Occipital lobe (tissue), 2 donors: ENCODE data around the gene AMACR. TPM values are rescaled to one million over a fixed set of nuclear protein-coding genes. Genes with fewer than 3 reads are reported as not detected.
A peak's percentile ranks its signal among the peaks of the same experiment; 100 is the strongest.

Experiments used
- DNase-seq: peaks from one replicate; lab custom pipeline; 2025; lab: John Stamatoyannopoulos, UW
- total RNA-seq: library from RNA; depleted of rRNA; stranded (reverse); fragments of >200 nt; gene quantifications from one replicate; pipeline ENCODE4 v1.2.3, GENCODE V29; 2014

Gene AMACR
- total RNA-seq, 1 donor from 2014 or later = 10.6 TPM

DNA sequence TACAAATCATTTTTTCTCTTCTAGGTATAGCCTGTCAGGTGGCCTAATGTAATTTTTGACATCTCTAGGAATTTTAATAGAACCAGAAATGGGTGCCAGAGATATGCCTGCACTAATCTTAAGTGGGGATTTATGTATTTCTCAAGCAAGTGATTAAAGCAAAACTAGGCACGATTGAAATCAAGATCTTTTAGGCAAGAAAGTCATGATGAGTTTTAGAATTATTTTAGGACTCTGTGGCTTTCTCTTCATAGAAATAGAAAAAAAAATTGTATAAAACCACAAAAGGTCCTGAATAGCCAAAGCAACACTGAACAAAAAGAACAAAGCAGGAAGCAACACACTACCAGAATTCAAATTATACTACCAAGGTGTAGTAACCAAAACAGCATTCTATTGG is 952 bp upstream of the AMACR start:
- no peak for DNase-seq

DNA sequence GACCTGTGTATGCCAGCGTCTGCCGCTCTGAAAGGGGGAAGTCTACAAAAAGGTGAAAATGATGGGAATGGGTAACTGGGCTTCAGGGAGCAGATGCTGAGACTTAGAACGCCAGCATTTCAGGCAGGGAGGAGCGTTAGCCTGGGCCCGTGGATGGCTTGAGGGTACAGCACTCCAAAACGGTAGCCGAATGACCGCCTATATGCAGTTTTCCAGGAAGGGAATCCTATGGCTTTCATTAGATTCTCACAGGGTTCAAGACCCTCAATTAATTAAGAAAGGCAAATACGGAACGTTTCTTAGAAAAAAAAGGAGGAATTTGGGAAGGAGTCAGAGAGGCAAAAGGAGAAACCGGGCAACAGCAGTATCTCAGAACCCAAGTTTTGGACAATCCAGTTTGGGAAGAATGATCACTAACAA is 639 bp downstream of the AMACR start:
- no peak for DNase-seq

DNA sequence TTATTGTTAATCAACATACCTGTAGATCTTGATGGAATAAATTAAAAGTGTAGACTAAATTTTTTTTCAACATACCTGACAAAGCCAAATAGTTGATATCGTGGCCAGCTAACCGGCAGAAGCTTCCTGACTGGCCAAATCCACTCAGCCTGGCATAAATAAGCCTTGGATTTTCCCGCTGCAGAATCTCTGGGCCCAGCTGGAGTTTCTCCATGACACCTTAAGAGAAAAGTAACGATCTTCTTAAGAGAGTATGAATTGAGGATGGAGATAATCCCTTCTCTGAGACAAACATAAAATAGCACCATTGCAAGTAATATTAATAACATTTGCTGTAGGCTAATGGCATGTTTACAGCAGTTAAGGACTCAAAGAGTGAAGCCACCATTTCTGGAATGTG is 2.2 kb downstream of the AMACR start:
- DNase-seq = no peak

DNA sequence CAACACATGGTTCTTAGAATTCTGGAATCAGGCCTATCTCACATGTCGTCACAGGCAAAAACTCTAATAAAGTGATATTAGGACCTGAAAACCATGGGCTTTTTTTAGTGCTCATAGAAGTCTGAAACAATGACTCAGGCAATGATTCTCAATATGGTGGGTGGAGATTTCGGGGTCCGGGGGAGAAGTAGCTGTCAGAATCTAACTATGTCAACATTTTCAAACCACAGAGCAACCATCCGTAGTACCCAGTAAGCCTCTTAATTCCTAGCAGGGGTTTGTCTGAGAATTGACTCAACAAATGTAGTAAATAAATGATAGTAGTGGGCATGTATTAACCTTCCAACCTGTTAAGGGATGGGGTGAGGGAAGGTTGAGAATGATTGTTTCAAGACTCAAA is 2.6 kb downstream of the AMACR start:
- DNase-seq = no peak

DNA sequence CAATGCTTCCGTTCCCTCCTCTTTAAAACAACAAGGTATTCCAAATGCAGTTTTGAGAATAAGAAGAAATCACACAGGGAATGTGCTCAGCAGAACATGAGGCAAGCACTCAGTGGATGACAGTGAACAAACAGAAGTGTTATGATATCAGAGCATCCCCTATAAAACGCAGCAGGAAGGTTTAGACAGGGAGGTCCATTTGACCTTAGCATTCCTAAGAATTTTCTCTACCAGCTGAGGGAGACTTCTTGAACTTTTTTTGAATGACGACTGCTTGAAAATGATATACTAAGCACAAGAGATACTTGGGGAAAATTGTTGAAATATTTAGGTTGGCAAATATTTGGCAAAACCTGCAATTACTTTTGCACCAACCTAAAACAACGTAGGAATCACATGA is 3.9 kb downstream of the AMACR start:
- DNase-seq = no peak

DNA sequence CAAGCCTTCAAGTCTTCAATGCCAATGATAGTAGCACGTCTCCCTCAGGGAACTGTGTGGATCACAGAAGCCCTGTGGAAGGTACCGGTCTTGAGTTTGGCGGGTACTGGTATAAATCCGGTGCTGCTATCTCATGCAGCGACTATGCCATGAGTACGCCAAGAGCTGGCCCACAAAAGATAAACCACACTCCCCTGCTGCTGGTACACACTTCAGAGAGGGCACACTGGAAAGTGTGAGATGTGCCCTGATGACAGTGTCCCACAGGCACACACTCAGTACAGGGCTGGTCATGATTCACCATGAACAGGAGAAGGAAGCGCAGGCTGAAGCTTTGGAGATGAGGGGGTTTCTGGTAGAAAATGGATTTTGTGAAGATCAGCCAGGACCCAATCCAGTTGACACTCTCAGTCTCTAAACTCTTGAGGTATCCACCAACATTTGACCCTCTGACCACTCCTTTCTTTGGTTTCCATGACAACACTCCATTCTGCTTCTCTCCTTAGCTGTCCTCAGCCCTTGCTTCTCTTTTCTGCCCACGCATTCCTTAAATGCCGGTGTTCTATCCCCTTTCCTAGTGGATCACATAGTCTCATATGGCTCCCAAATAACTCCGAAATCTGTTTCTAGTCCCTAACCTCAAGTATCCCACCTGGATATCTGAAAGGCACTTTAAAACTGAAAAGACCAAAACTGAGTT is 5.1 kb downstream of the AMACR start:
- DNase-seq = no peak

DNA sequence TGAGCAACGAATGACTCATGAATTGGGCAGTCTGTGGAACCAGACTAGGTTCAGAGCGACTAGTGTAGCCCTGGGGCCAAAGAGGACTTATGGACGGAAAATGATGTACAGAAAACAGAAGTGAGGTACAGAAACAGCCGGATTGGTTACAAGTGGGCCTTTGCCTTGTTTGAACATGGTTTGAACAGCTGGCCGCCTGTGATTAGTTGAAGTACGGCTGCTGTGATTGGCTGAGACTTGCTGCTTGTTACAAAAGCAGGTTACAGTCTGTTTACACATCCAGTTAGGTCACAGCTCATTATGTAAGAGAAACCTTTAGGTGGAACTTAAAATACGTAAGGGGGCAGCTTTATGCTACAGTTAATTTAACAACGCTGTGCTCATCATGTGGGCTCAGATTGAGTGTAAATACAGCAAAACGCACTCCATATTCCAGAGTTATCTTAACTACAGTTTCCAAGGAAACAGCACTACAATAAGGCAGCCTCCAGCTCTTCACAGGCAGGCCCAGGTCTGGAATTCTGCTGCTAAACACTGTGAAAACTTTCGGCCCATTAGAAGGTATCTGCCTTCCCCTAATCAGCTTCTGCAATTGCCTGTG is 6.5 kb downstream of the AMACR start:
- peak; percentile 41 for DNase-seq

DNA sequence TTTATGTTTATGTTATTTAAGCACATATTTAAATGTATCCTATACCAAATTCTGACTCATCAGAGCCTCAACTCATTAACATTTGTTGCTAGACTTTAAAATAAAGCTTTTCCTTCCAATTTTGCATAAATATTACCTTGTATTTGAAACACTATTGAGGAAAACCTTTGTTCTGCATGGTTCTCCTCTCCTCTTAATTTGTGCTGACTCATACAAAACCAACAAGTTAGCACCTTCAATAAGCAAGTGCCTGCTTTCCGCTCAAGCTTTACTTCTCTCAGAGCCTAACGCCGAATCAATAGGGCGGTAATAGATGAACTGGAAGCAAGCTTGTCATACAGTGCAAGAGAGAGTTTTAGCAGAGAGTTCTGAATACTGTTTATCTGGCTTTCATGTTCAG is 7.9 kb downstream of the AMACR start:
- DNase-seq = no peak

DNA sequence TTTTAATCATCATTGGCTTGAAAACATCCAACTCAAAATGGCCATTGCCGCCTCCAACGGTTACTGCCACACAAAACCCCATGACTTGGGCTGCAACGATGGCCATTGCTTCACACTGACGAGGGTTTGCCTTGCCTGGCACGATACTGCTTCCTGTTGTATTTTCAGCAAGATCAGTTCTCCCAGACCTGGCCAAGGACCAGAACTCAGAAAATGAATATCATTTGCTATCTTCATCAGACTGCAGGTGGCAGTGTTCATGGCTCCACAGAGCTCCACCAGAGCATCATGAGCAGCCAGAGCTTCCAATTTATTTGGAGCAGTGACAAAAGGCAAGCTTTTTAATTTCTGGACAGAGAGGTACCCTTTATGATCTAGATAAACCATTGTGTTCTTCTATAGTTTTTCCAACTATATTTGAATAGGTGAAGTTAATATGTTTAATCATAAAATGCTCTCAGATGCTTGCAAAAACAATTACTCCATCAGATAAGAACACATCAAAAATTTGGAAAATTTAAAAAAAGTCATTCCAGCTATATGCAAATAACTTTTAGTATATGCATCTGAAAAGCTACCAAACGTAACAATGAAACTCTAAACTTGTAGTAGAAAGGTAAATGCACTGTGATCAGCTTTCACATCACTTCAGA is 10.4 kb downstream of the AMACR start:
- DNase-seq = peak; percentile 28

DNA sequence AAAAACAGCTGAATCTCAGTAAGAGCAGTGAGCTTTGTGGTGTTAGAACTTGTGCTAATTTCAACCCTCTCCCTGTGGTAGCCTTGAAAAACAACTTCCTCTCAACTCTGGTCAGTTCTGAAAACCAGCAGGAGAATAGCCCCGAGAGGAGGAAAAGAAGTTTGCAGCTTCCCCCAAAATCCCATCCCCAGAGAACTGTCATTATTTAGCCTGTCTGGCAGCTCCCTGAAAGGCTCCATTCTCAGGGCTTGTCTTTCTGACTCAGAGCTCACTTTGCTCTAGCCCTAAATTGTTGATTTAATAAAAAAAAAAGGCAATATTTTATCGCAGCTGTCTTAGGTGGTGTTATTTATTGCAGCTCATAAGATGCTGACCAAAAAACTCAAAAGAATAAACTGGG is 12.0 kb downstream of the AMACR start:
- no peak for DNase-seq

DNA sequence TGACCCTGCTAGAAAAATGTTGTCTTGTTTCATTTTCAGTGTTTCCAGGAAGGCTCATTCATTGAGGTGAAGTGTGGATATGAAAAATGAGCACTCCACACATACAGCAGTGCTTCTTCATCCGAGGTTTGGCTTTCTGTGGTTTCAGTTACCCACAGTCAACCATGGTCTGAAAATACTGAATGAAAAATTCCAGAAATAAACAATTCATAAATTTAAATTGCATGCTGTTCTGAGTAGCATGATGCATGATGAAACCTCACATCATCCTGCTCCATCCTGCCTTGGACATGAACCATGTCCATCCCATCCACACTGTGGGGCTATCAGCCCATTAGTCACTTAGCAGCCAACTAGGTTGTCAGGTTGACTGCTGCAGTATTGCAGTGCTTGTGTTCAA is 13.0 kb downstream of the AMACR start:
- no peak for DNase-seq

DNA sequence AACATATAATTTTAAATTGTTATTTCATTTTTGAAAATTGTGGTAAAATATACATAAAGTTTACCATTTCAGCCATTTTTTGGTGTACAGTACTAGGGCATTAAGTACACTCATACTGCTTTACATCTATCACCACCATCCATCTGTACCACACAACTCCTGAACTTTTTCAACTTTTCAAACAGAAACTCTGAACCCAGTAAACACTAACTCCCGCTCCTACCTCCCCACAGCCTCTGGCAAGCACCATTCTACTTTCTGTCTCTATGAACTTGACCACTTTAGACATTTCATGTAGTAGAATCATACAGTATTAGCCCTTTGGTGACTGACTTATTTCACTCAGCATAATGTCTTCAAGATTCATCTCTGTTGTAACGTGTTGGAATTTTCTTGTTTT is 15.0 kb downstream of the AMACR start:
- DNase-seq = no peak

DNA sequence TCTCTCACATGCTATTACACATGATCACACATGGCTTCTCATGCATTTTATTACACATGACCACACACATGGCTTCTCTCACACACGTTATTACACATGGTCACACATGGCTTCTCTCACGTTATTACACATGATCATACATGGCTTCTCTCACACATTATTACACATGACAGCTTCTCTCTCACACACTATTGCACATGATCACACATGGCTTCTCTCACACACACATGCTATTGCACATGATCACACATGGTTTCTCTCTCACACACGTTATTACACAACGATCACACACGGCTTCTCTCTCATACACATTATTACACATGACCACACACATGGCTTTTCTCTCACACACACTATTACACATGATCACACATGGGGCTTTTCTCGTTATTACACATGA is 22.4 kb downstream of the AMACR start:
- DNase-seq = no peak

DNA sequence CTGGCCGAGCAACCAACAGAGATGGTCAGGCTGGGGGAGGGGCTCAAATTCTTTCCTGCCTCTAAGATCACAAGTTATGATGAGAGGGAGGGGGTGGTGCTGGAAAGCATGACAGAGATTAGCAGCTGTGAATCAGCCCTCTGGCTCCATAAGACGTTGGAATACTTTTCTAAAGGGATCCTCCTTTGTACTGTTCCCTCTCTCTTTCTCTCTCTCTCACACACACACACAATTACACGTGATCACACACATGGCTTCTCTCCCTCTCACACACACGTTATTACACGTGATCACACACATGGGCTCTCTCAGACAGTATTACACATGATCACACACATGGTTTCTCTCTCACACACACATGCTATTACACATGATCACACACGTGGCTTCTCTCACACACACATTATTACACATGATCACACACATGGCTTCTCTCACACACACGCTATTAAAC is 23.2 kb downstream of the AMACR start, which contains the start of gene SLC45A2:
SLC45A2 (minus strand) TSS at position 23 of the 454 bp plus-strand sequence. CDS start 110 bp downstream, outside the sequence.
- no peak for DNase-seq

DNA sequence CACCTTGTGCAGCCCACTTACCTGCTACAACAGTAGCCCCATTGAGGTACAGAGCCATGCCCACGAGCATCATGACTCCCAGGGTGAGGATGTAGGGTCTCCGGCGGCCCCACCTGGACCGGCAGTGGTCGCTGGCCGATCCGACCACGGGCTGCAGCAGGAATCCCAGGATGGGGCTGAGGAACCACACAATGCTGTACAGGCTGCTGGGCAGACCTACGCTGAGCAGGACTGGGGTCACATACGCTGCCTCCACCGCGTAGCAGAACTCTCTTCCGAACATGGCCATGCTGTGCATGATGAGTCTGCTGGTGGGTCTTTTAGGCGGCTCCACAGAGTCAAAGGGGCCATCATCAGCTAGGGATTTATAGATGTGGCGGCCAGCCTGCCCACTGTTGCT is 23.7 kb downstream of the AMACR start:
- no peak for DNase-seq

DNA sequence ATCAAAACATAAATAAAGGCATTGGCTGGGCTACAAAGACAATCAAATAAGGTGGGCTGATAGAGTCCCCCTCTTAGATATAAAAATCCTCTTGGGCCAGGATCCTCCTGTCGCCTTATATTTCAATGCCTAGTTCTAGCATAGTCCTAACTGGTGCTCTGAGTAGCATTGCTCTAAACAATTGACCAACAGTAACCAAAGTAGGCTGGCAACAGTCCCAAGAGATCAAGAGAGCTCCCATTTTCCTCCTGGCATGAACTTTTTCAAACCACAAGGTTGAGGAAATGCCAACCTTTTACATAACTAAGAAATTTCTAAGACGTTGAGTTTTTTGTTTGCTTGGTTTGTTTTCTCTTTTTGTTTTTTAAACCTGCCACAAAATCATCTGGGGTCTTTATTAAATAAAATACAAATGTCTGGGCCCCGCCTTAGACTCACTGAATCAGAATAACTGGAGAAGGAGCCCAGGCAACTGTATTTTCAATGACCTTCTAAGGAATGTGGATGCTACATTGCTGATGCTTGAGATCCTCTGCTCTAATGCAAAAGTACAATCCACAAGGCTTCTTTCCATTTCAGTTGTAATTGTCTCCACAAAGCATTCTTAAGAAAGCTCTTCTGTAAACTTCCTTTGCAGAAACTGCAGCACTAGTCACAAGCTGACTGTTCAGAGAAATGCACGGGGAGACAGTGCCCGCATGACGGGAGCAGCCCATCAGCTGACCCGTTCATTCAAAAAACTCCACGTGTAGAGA is 26.3 kb downstream of the AMACR start:
- no peak for DNase-seq

DNA sequence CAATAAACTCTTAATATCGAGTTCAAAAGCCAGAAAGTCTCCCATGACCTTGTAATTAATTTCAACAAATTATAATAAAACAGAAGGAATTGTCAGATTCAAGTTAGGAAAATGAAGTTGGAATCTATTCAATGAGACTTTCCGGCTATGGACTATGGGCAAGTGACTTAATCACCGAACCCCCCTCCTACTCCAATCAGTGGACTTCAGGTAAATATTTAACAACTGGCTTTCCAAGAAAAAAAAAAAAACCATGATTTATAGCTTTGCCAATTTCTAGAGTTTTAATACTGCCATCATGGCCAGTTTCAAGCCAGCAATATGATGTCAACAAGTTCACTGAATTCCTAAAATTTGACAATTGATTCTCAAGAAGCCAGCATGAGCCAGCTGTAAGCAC is 27.8 kb downstream of the AMACR start:
- no peak for DNase-seq

DNA sequence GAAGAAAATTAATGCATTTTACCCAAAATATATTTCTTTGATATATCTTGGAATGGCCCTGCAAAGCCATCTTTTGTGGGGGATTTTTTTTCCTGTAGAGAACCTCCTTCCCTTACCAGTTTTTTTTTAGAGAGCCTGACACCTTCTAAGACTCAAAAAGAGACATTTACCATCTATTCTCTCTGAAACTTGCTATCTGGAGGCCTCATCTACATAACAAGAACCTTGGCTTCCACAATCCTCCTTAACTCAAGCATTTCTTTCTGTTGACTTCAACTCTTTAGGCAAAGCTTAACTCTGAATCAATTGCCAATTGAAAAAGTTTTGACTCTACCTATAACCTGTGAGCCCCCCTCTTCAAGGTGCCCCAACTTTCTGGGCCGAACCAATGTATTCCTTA is 29.5 kb downstream of the AMACR start:
- no peak for DNase-seq

DNA sequence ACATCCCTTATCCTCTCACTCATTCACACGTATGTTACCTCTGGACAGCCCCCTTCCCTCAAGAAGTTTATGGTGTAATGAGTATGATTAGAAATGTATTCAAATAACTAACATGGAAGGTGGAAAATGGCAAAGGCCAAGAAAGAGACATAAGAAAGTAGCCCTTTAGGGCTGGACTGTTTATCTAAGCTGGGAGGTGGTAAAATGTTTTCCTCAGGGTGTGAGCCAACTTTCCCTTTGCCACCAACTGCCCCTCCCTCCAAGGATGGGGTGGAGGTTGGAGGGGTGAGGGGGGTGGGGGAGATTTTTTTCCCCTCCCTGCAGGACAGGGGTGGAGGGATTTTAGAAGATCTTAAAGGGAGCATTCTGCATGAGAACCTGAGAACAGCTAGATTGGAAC is 31.5 kb downstream of the AMACR start:
- no peak for DNase-seq

DNA sequence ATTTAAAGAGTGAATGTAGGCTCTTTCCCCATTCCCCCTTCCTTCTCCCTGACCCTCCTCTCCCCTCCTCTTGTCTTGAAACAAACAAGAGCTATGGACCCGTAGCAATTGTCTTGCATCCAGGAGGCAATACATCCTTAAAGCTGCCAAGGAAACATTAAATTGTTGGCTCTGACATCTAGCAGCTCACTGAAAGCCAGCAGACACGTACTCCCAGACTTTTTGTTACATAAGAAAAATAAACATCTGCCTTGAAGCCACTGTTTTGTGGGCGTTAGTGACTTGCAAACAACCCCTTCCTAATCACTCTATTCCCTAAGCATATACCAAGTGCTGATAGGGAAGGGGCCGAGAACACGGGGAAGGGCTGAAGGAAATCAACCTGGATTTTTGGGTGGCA is 32.0 kb downstream of the AMACR start:
- DNase-seq = no peak

DNA sequence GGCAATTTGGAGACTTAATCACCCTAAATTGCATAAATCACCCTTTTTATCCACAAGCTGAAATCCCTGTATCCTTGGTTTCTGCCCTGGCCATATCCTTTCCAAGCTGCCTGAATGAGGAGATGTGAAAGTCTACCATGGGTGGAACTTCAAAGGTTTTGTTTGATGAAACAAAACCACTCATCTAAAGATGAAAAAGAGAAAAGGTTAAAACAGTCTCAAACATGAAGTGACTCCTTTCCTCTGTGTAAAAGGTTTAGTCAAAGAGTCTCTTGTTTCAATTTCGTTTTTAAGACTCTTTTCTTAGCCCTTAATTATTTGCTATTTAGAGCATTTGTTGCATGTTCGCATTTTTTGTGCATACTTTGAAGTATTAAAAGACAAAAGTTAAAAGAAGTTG is 34.6 kb downstream of the AMACR start:
- DNase-seq = no peak
